ENCODE measurements around the gene GNGT2. TPM values are rescaled to one million over a fixed set of nuclear protein-coding genes. Genes with fewer than 3 reads are reported as not detected.

GNGT2 gene
- total and polyA plus RNA-seq, 4 donors = 0.23 to 2.2 (median 1.1) TPM

- H3K27me3 ChIP-seq (ENCODE audit: control insufficient read depth in 4 of 4, insufficient read depth in 4 of 4, low read length in 3 of 4) = peaks cover 0 to 7% (median 2%) of the 10 kb centered on the region in 4 donors
- DNase-seq (ENCODE audit: low spot score) = no peak
- no peak overlapping the region for H3K27ac ChIP-seq (ENCODE audit: low read depth in 1 of 2, low read length in 2 of 2)
- TF ChIP-seq GABPA (IDR thresholded peaks at IDR 0.05 in 1 of 2, conservative IDR thresholded peaks at IDR 0.05 in 1 of 2) = no peak
- TF ChIP-seq HNF4A (conservative IDR thresholded peaks at IDR 0.05) = no peak
- no peak for TF ChIP-seq FOXA1 (IDR thresholded peaks at IDR 0.05)
- no peak for TF ChIP-seq REST (IDR thresholded peaks at IDR 0.05)
- no peak for TF ChIP-seq MAX (IDR thresholded peaks at IDR 0.05)
- TF ChIP-seq EGR1 (IDR thresholded peaks at IDR 0.05; ENCODE audit: low read depth in 2 of 2) = no peak
- no peak for TF ChIP-seq FOXA2 (IDR thresholded peaks at IDR 0.05)
- TF ChIP-seq SP1 (IDR thresholded peaks at IDR 0.05) = no peak
- no peak for TF ChIP-seq TAF1 (conservative IDR thresholded peaks at IDR 0.05)
- no peak for TF ChIP-seq JUND (IDR thresholded peaks at IDR 0.05)
- TF ChIP-seq HNF4G (IDR thresholded peaks at IDR 0.05) = no peak
- no peak for TF ChIP-seq RXRA (IDR thresholded peaks at IDR 0.05)
- no peak for TF ChIP-seq RAD21 (IDR thresholded peaks at IDR 0.05)
- TF ChIP-seq CTCF (IDR thresholded peaks at IDR 0.05; ENCODE audit: low read depth, low read length, missing input control) = no peak
- TF ChIP-seq ZBTB33 (IDR thresholded peaks at IDR 0.05) = no peak
- no peak for TF ChIP-seq ATF3 (IDR thresholded peaks at IDR 0.05)
- TF ChIP-seq YY1 (IDR thresholded peaks at IDR 0.05) = no peak
- no peak for TF ChIP-seq NR2F2 (IDR thresholded peaks at IDR 0.05)
- no peak overlapping the region for H3K4me3 ChIP-seq (ENCODE audit: low read depth in 1 of 3, low read length in 3 of 3)
- no peaks in the 10 kb centered on the region for H3K4me1 ChIP-seq (ENCODE audit: control insufficient read depth in 4 of 4, insufficient read depth in 4 of 4, low read length in 3 of 4)
- no peaks in the 10 kb centered on the region for H3K9me3 ChIP-seq (ENCODE audit: control insufficient read depth in 4 of 4, low read length in 3 of 4)
- no peak overlapping the region for H3K9ac ChIP-seq (ENCODE audit: low read depth in 1 of 2, low read length in 2 of 2)
- 73% methylated on average over 11 of the region's 11 CpGs for WGBS
- no peaks in the 10 kb centered on the region for H3K36me3 ChIP-seq (ENCODE audit: control insufficient read depth in 4 of 4, insufficient read depth in 3 of 4, low read depth in 1 of 4, low read length in 3 of 4)
These were observed 54.1 kb downstream of the GNGT2 start for GRCh38 chr17:49156256-49156655.

Other genes with a start within 250 kb of the GNGT2 start
- gene GIP, start 242.0 kb downstream of the GNGT2 start, total RNA-seq = not detected
- not detected for gene GIP, start 242.0 kb downstream of the GNGT2 start, polyA plus RNA-seq
- 10 to 100 TPM in 1 of 2 donors, not detected in 1; 22.6 TPM for gene IGF2BP1, start 213.2 kb downstream of the GNGT2 start, total RNA-seq
- not detected for gene IGF2BP1, start 213.2 kb downstream of the GNGT2 start, polyA plus RNA-seq
- not detected for gene B4GALNT2, start 77.8 kb downstream of the GNGT2 start, total RNA-seq
- gene B4GALNT2, start 77.8 kb downstream of the GNGT2 start, polyA plus RNA-seq = not detected
- 1 to 10 TPM; 4.9 to 8.8 TPM for gene ABI3, start 133 bp upstream of the GNGT2 start, total RNA-seq
- 1 to 10 TPM; 4.7 to 6.0 TPM for gene ABI3, start 133 bp upstream of the GNGT2 start, polyA plus RNA-seq
- gene PHOSPHO1, start 20.2 kb upstream of the GNGT2 start, total RNA-seq = 10 to 100 TPM in 1 of 2 donors, under 1 TPM in 1; 0.42 to 99.4 TPM
- gene PHOSPHO1, start 20.2 kb upstream of the GNGT2 start, polyA plus RNA-seq = under 1 TPM; 0.22 to 0.38 TPM
- 10 to 100 TPM; 13.1 to 23.1 TPM for gene ZNF652, start 151.7 kb upstream of the GNGT2 start, total RNA-seq
- 10 to 100 TPM in 1 of 2 donors, 1 to 10 TPM in 1; 5.3 to 21.9 TPM for gene ZNF652, start 151.7 kb upstream of the GNGT2 start, polyA plus RNA-seq
- 10 to 100 TPM; 52.5 to 84.7 TPM for gene PHB1, start 204.3 kb upstream of the GNGT2 start, total RNA-seq
- gene PHB1, start 204.3 kb upstream of the GNGT2 start, polyA plus RNA-seq = 100 to 1,000 TPM; 112 to 149 TPM

Measured in liver (tissue), 9 donors.